Activated CD8-positive, alpha-beta T cell treated with anti-CD3 and anti-CD28 coated beads for 36 hours (primary cell): ENCODE results near the gene TIMM44. TPM values are rescaled to one million over a fixed set of nuclear protein-coding genes. Genes with fewer than 3 reads are reported as not detected.
A peak's percentile ranks its signal among the peaks of the same experiment; 100 is the strongest.

ENCODE experiments used
- ATAC-seq: fragments of 200-7000 bp; cut with Tn5 transposase; one replicate; pipeline ENCODE4 v1.10.0; 2021; ENCODE audit warnings: mild to moderate bottlenecking, moderate library complexity
- CTCF ChIA-PET: fragments of 350-600 bp; sonication (Branson Sonifier 250); formaldehyde crosslinking; loops from one replicate; lab custom pipeline; 2021; ENCODE audit warnings: antibody characterized with exemption; lab: Charles Lee
- POLR2A ChIA-PET: fragments of 350-600 bp; sonication (Branson Sonifier 250); formaldehyde crosslinking; loops from one replicate; lab custom pipeline; 2021; ENCODE audit warnings: antibody characterized with exemption; lab: Charles Lee
- DNase-seq: peaks from one replicate; pipeline ENCODE4 v3.0.0-alpha.2; 2020
- H3K27ac Mint-ChIP-seq: one replicate; pipeline ENCODE4 v1.8.0; 2021; ENCODE audit warnings: mild to moderate bottlenecking, mixed read lengths
- H3K27me3 Mint-ChIP-seq: one replicate; pipeline ENCODE4 v1.8.0; 2021; ENCODE audit warnings: mixed read lengths
- H3K36me3 Mint-ChIP-seq: one replicate; pipeline ENCODE4 v1.8.0; 2021; ENCODE audit warnings: low read depth, mixed read lengths
- H3K4me1 Mint-ChIP-seq: one replicate; pipeline ENCODE4 v1.8.0; 2021; ENCODE audit warnings: low read depth, mixed read lengths
- H3K4me3 Mint-ChIP-seq: one replicate; pipeline ENCODE4 v1.8.0; 2021; ENCODE audit warnings: mild to moderate bottlenecking, moderate library complexity, mixed read lengths
- H3K9me3 Mint-ChIP-seq: one replicate; pipeline ENCODE4 v1.8.0; 2021; ENCODE audit warnings: mixed read lengths
- intact Hi-C: fragments of 100-400 bp; cut with micrococcal nuclease; formaldehyde crosslinking; loops from one replicate; pipeline ENCODE4 v1.10.0; 2022
- total RNA-seq, 2 experiments: library from RNA; stranded (reverse); gene quantifications; one replicate each; pipeline ENCODE4 v1.2.3, GENCODE V29; 2021
- TF ChIP-seq, protein P1 (sequence below): fragments of 200-600 bp; IDR thresholded peaks from one replicate; pipeline ENCODE4 v1.8.0; 2022; ENCODE audit warnings: antibody characterized with exemption, mild to moderate bottlenecking

Gene TIMM44
- total RNA-seq, 2 experiments from 2014 or later: 92.3 to 95.5 TPM

DNA sequence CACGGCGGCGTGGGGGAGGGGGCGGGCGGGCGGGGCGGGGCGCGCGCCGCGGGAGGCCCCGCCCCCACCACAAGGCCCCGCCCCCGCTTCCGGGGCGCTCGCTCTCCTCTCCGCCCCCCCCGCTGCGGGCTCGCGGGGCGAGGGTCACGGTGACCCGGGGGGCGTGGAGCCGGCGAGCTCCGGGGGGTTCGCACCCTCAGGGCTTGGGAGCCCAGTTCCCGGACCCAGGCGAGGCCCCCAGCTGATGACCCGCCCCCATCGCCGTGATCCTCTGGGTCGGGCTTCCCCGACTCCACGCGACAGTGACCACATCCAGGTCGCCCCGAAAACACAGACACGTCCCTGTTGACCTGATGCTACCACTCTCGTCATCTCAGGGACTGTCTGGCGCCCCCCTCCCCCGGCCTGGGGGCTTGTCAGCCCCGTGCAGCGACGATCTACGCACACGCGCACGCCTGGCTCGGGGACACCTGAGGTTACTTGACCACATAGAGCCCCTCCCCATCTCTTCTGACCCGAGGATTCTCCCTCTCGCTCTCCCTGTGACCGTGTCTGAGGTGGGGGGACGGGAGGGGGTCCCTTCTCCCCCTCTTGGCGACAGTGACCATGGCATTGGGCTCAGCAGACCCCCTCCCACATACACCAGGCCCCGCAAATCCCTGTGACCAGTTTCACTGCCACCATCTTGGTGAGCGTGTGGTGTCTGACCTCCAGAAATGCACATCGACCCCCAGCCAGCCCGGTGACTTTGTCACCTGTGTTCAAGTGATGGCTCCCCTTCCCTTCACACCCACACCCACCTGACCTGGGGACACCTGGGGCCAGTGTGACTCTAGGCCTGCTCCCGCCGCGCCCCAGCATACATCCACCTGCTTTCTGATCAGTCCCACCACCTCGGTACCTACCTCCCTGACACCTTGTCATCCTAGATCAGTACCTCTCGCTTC, 39.1 kb downstream of the TIMM44 start:
- ChIA-PET CTCF (interaction anchor here (0.6 to 1.5 kb wide), 9 partner anchors 13 to 307 kb away, joined by 3 to 10 read pairs (median 4); partner anchors contain the start of genes CTXN1, SNAPC2 and TIMM44), POLR2A (interaction anchor here (0.9 to 1.5 kb wide), 3 partner anchors 10 to 16 kb away, joined by 3 to 13 read pairs (median 13); partner anchors contain the start of genes SNAPC2 and TGFBR3L)
- Mint-ChIP-seq H3K4me3 (peak overlapping the region; percentile 89), H3K36me3 (peaks cover 15% of the 10 kb centered on the region), H3K27me3 (no peaks in the 10 kb centered on the region), H3K27ac (peak overlapping the region; percentile 91), H3K9me3 (no peaks in the 10 kb centered on the region), H3K4me1 (peaks cover 18% of the 10 kb centered on the region)
- DNase-seq: peak; percentile 75
- intact Hi-C loops: no loop called here
- TF ChIP-seq, protein P1, sequence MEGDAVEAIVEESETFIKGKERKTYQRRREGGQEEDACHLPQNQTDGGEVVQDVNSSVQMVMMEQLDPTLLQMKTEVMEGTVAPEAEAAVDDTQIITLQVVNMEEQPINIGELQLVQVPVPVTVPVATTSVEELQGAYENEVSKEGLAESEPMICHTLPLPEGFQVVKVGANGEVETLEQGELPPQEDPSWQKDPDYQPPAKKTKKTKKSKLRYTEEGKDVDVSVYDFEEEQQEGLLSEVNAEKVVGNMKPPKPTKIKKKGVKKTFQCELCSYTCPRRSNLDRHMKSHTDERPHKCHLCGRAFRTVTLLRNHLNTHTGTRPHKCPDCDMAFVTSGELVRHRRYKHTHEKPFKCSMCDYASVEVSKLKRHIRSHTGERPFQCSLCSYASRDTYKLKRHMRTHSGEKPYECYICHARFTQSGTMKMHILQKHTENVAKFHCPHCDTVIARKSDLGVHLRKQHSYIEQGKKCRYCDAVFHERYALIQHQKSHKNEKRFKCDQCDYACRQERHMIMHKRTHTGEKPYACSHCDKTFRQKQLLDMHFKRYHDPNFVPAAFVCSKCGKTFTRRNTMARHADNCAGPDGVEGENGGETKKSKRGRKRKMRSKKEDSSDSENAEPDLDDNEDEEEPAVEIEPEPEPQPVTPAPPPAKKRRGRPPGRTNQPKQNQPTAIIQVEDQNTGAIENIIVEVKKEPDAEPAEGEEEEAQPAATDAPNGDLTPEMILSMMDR: no peak
- peak; percentile 50 for ATAC-seq

DNA sequence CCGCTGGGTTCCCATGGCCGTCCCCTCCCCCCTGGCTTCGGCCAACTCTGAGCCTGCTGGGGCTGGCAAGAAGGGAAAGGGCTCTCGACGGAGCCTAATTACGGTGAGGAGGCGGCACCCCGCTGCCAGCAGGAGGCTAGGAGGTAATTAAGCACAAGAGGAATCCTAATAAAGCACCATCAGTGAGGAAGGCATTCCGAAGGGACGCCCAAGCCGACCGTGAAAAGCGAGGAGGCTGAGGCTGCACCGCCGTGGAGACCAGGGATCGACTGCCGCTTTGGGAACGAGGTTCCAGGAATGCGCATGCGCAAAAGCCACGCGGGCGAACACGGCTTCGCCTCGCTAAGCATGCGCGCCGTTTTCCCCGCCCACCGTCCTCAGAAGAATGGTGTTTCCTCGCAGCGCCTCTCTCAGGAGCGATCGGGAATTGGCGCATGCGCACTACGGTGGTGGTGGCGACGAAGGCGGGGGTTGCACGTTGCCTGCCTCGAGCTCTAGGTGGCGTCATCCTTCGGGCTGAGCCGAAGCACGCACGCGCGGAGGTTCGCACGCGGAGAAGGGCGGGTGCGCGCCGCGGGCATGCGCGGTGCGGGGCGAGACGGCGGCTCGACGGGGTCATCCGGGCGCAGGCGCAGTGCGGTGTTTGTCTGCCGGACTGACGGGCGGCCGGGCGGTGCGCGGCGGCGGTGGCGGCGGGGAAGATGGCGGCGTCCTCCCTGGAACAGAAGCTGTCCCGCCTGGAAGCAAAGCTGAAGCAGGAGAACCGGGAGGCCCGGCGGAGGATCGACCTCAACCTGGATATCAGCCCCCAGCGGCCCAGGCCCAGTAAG, 40.0 kb downstream of the TIMM44 start, which contains the start of gene MAP2K7:
TSS of gene MAP2K7 (plus strand) at position 634 of the 830 bp plus-strand sequence. CDS start at position 702, 68 bp downstream.
- ATAC-seq (peak; percentile 92), DNase-seq (peak; percentile 100)
- Mint-ChIP-seq H3K27ac (peak within 1 kb of the TSS; percentile 91), H3K4me1 (peaks cover 18% of the 10 kb centered on the region), H3K27me3 (no peaks in the 10 kb centered on the region), H3K36me3 (peaks cover 15% of the 10 kb centered on the region), H3K9me3 (no peaks in the 10 kb centered on the region), H3K4me3 (peak within 1 kb of the TSS; percentile 89)
- ChIA-PET POLR2A (interaction anchor here (0.9 to 1.6 kb wide), 4 partner anchors 11 to 21 kb away, joined by 3 to 13 read pairs (median 9); partner anchors contain the start of genes SNAPC2 and TGFBR3L), CTCF (interaction anchor here (0.6 to 1.5 kb wide), 9 partner anchors 14 to 306 kb away, joined by 3 to 10 read pairs (median 4); partner anchors contain the start of genes CTXN1, SNAPC2 and TIMM44)
- intact Hi-C loops: no loop called here
- TF ChIP-seq, protein P1: peak; percentile 54

DNA sequence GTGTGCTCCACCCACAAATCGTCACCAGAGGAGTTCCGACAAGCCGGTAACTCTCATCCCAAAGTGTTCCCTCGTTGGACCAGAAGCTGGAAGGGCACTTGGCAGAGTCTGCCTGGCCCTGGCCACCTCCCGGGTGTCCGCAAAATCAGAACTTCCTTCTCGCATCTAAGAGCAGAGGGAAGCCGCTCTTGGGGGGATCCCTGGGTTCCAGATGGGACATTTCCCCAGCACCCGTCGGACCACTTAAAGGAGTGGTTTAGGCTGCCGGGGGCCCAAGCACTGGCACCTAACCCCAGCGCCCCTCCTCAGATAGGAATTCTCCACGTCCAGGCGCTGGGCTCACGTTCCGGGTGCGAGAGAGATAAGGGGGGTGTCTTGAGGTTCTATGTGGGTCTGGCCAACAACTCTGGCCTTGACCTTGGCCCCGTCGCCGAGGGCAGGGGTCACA, 40.6 kb downstream of the TIMM44 start:
- H3K9me3 Mint-ChIP-seq: no peaks in the 10 kb centered on the region
- DNase-seq (no peak), ATAC-seq (no peak)
- H3K4me3 Mint-ChIP-seq: peak overlapping the region; percentile 86
- H3K36me3 Mint-ChIP-seq: peaks cover 15% of the 10 kb centered on the region
- peaks cover 18% of the 10 kb centered on the region for H3K4me1 Mint-ChIP-seq
- ChIA-PET POLR2A (interaction anchor here (1.5 to 1.6 kb wide), 2 partner anchors 14 to 21 kb away, joined by 5 to 13 read pairs; no protein-coding TSS in a partner anchor), CTCF (interaction anchor here (1.0 to 1.6 kb wide), 7 partner anchors 15 to 50 kb away, joined by 3 to 10 read pairs (median 4); partner anchors contain the start of genes SNAPC2 and TIMM44)
- no peaks in the 10 kb centered on the region for H3K27me3 Mint-ChIP-seq
- intact Hi-C loops: no loop called here
- peak overlapping the region; percentile 86 for H3K27ac Mint-ChIP-seq
- TF ChIP-seq, protein P1: no peak

DNA sequence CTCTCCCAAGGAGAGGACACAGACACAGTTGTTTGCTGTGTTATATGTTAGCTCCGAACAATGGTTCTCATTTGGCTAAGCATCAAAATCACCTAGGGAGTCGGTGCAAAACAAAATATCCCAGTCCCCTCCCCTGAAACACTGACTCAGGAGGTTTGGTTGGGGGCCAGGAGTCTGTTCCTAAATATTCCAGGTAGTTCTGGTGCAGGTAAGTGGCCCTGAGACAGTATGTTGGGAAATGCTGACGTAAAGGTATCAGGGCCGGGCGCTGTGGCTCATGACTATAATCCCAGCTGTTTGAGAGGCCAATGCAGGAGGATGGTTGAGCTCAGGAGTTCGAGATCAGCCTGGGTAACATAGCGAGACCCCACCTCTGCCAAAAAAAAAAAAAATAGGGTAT, 42.1 kb downstream of the TIMM44 start:
- Mint-ChIP-seq H3K4me1 (peaks cover 18% of the 10 kb centered on the region), H3K27me3 (no peaks in the 10 kb centered on the region), H3K36me3 (peaks cover 15% of the 10 kb centered on the region), H3K4me3 (no peak overlapping the region), H3K9me3 (no peaks in the 10 kb centered on the region), H3K27ac (no peak overlapping the region)
- ChIA-PET POLR2A (interaction anchor here (0.7 to 1.8 kb wide), 5 partner anchors 14 to 81 kb away, joined by 3 to 5 read pairs (median 3); partner anchors contain the start of genes LRRC8E and TIMM44), CTCF (interaction anchor here (1.0 to 2.0 kb wide), 4 partner anchors 32 to 221 kb away, joined by 3 to 6 read pairs (median 4); partner anchors contain the start of gene TRAPPC5)
- TF ChIP-seq, protein P1: no peak
- DNase-seq (no peak), ATAC-seq (no peak)
- intact Hi-C loops: no loop called here
